ENCODE measurements around the gene CFAP73.

CFAP73 gene

DNA sequence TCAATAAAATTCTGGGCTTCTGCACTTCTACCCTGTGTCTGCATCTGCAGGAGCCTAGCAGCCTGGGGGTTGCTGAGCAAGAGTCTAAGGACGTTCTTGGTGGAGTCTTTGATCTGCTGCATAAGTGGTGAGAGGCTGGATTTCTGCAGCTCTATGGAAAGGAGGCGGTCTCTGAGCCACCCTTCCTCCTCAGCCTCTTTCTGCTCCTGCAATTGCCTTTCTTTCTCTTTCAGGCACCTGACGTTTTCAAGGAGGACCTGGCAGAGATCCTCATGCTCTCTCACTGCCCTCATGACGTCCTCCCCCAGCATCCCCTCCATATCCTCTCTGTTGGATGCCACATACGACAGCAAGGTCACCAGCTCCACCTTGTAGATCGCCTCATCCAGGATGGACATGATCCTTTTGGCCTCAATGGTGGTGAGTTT lies 58.1 kb downstream of the CFAP73 start:
- peaks cover 9% of the 10 kb centered on the region for H3K36me3 Mint-ChIP-seq (ENCODE audit: low read depth)
- H3K4me3 Mint-ChIP-seq = no peak overlapping the region
- H3K4me1 Mint-ChIP-seq = no peaks in the 10 kb centered on the region
- no peaks in the 10 kb centered on the region for H3K27me3 Mint-ChIP-seq (ENCODE audit: low read depth)
- TF ChIP-seq, protein P1, sequence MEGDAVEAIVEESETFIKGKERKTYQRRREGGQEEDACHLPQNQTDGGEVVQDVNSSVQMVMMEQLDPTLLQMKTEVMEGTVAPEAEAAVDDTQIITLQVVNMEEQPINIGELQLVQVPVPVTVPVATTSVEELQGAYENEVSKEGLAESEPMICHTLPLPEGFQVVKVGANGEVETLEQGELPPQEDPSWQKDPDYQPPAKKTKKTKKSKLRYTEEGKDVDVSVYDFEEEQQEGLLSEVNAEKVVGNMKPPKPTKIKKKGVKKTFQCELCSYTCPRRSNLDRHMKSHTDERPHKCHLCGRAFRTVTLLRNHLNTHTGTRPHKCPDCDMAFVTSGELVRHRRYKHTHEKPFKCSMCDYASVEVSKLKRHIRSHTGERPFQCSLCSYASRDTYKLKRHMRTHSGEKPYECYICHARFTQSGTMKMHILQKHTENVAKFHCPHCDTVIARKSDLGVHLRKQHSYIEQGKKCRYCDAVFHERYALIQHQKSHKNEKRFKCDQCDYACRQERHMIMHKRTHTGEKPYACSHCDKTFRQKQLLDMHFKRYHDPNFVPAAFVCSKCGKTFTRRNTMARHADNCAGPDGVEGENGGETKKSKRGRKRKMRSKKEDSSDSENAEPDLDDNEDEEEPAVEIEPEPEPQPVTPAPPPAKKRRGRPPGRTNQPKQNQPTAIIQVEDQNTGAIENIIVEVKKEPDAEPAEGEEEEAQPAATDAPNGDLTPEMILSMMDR (IDR thresholded peaks at IDR 0.05; ENCODE audit: unreplicated experiment in 3 of 3) = no peak
- H3K9me3 Mint-ChIP-seq = no peaks in the 10 kb centered on the region
- H3K27ac Mint-ChIP-seq = no peak overlapping the region

DNA sequence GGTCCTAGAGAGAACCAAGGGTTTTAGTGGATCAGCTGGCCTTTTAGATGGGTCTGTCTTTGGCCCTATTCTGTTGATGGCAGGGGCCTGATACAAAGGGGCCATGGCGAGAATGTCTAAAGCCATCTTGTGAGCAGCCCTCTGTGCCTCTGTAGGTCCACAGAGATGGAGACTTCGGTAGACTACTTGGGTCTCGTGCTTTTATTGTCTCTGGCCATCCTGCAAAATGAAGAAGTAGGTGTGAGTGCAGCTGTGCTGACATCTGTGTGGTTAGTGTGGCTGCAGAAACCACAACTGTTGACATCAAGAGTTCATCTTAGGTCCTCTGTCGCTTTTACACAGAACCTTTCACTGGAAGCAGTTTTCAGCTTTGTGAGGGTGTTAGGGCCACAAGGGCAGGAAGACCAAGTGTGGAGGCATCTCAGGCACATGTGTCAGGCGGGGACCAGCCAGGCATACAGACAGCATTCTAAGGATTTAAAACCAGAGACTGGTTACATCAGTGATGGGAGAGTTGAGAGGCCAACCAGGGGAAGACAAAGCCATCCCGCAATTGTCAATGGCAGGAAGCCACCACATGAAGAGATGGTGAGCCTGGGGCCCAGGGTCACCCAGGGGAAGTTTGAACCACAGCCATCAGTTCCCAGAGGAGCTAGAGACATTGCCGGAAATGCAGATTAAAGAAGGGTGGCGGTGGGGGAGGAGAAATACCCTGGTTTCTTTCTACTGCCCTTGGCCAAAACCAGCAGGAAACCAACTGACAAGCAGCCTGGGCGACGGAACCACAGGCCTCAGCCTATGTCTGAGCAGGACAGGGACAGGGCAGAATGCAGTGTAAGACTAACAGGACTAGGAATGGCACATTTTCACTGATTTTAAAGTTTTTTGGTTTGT lies 58.8 kb downstream of the CFAP73 start:
- Mint-ChIP-seq H3K27ac (peak overlapping the region in 1 of 3 experiments; percentile 24), H3K36me3 (ENCODE audit: low read depth) (peaks cover 9% of the 10 kb centered on the region), H3K4me3 (no peak overlapping the region), H3K4me1 (no peaks in the 10 kb centered on the region), H3K27me3 (ENCODE audit: low read depth) (no peaks in the 10 kb centered on the region), H3K9me3 (no peaks in the 10 kb centered on the region)
- TF ChIP-seq, protein P1 (IDR thresholded peaks at IDR 0.05; ENCODE audit: unreplicated experiment in 3 of 3) = no peak
